ENCODE data around the gene MYLK.
"Not testable (repeated sequence)": the region's sequence is repeated elsewhere in the genome, so short reads cannot be mapped to it uniquely, and the experiment has no call there.

The MYLK gene

DNA sequence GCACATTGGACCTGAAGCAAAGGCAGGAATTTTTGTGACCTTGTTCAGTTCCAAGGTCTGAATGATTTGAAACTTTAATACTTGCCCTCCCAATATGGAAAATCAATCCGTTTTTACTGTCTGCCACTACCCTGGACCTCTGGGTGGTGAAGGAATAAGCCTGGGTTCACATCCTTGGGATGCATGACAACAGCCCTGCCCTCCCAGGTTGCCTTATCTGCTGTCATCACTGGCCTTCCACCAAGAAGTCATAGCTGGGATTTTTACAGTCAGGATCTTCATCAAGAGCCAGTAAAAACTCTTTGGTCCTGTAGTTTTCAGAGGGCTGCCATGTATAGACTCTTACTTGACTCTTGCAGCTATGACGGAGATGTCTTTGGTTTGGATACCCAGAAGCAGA is 128.6 kb downstream of the MYLK start:
- in situ Hi-C loops (cut with MboI; ENCODE audit: low sequenced_read_pairs): no loop called here

DNA sequence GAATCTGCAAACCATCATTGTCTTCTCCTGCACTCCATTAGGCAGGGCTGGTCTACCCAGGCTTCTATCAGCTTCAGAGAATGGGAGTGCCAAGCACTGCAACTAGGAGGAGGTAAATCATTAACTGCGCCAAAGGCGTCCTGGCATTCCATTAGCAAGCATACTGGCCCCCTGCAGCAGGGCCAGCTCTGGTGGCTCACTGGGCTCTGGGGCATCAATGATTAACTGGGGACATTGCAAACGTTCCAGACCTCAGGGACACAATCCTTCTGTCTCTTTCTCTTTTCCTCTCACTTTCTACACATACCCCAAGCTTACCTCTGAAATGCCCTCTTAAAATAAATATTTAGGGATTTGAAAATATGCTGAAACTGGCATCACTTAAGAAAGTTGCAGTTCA is 129.0 kb downstream of the MYLK start:
- in situ Hi-C loops (cut with MboI; ENCODE audit: low sequenced_read_pairs): no loop called here

DNA sequence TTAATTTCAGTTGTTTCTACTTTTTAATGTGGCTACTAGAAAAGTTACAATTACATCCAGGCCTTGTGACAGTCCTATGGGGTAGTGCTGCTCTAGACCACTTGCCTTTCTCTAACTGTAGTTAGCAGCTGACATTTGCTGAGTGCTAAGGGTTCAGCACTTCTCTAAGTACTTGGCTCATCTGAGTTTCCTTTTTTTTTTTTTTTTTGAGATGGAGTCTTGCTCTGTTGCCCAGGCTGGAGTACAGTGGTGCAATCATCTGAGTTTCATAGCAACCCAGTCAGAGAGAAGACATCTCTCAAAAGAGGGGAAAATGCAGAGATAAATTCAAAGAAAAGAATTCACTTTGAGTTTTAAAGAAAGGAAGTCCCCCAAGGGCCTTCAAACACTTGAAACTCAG is 130.8 kb downstream of the MYLK start:
- in situ Hi-C loops (cut with MboI; ENCODE audit: low sequenced_read_pairs): no loop called here

DNA sequence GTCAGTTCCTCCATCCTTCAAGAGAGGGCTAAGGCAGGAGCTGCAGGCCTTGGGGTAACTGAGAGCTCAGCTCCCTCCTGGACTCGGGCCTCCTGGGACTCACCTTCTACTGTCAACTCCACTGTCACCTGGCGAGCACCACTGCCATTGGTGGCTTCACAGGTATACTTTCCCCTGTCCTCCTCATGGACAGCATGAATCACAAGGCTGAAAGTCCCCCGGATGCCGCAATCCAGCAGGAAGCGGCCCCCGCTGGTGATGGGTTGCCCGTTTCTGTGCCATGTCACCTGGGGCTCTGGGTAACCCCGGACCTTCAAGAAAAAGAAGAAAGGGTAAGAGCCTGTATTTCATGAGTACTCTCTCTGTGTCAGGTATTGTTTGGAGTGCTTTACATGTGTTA is 131.9 kb downstream of the MYLK start:
- in situ Hi-C loops (cut with MboI; ENCODE audit: low sequenced_read_pairs): no loop called here

DNA sequence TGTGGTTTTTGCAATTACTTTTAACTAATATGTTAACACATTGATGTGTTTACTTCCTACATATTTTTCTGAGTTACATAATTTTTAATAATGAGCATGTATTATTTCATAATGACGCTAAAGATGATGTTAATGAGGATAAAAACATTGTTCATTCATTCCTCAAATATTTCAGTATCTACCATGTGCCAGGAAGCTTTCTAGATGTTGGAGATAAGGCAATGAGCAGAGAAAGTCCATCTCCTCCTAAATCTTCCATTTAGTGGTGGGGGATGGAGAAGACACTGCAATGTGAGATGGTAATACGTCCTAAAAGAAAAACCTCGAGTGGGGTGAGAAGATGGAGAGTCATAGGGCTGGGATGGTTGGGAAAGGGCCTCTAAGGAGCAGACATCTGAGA is 132.7 kb downstream of the MYLK start:
- in situ Hi-C loops (cut with MboI; ENCODE audit: low sequenced_read_pairs): no loop called here

DNA sequence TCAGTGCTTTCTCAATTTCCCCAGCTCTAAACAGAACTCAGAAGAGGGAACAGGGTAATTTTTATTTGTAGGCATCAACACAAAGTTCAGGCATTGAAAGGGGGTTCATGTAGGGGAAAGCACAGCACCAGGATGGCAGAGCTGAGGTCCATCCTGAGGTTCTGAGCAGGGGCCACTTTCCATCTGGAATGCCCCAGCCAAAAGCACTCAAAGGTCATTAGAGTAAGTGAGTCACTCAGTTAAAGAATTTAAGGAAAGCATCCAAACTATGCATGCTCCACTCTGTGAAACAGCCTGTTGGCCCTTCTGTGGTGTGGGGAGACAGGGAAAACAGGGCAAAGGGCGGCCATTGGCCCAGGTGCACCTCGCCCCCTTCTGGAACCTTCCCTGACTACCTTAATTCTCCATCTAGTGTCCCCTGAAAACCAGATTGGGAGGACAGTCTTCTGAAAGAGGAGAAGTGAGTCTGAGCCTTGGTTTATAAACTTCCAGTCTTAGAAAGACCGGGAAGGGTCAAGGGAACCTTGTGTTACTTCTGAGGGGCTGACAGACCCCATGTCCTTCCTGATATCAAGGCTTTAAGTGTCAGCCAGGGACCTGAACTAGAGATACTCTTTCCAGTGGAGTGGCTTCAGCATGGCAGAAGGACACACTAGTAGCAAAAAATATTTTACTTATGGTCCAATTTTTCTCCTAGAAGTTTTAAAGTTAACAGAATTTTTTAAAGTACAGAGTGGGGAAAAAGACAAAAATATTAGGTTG is 133.3 kb downstream of the MYLK start:
- in situ Hi-C loops (cut with MboI; ENCODE audit: low sequenced_read_pairs): no loop called here

DNA sequence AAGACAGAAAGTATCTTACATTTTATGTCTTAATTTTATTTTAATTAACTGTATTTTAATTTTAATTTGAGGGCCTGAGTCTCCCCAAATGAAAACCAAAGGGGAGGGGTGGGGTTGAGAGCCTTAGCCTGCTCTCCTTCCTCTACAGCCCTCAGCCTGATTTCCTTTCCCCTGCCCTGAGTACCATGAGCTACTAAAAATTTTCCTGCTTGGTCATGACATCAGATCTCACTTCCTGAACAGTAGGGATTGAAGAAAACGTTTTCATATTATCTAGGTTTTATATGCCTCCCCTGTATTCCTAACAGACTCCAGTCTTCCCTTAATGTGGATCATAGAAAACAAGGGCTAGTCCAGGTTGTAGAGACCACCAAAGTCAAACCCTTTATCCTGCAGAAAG is 133.9 kb downstream of the MYLK start:
- in situ Hi-C loops (cut with MboI; ENCODE audit: low sequenced_read_pairs): no loop called here

DNA sequence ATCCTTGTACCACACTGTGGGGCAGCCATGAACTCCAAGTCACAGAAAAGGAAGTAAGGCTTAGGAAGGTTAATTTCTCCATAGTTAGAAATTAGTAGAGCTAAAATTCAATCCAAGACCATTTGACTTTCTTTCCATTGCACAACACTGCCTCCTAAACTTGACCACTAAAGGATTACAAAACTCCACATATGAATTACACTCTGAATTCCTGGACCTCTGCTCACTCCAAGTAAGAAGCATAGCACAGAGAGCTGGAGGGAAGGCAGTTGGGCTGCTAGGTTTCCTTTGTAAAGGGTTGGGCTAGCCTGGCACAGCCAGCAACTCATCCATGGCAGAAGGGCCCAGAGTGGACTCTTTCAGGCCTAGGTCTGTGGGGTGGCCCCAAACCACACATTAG is 134.4 kb downstream of the MYLK start:
- in situ Hi-C loops (cut with MboI; ENCODE audit: low sequenced_read_pairs): no loop called here

DNA sequence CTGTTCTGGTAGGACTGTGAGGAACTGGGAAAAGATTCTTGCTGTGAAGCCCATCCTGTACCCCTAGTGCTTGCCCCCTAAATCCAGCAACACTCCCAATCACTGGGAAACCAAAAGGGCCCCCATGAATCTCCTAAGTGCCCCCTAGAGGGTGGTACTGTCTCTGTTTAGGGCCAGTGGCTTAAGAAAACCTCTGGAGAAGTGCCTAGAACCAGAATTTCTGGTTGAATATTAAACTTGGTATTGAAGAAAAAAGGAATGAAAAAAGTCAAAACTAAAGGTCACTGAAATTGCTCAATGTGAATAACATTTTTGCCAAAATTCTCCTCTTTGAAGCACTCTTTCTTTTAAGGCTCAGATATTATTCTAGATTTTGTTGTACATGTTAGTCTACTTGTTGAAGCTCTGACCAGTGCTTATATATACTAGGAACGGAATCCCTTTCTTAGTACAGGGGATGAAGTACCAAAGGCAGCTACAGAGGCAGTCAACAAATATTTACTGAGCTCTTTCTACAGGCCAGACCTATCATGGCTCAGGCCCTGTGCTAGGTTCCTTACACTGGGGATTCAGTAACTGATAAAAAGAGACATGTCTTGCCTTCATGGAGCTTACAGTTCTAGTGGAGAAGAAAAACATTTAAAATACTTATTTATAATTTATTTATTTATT is 138.8 kb downstream of the MYLK start:
- in situ Hi-C loops (cut with MboI; ENCODE audit: low sequenced_read_pairs): no loop called here

DNA sequence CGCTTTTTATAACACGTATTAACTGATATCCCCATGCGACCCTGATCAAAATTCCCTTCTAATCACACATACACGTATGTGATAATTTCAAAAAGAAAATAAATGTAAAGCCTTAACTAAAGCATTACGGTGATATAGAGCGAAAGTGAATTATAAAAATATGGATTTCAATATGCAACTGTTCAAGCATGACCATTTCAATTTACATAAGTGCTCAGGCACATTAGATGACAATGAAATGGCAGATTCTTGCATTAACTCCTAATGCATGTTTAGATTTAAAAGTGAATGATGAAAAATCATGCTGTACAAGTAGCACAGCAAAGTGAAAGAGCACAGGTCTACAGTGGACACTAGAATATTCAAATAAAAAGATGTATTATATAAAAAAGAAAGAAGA is 140.1 kb downstream of the MYLK start:
- in situ Hi-C loops (cut with MboI; ENCODE audit: low sequenced_read_pairs): no loop called here

DNA sequence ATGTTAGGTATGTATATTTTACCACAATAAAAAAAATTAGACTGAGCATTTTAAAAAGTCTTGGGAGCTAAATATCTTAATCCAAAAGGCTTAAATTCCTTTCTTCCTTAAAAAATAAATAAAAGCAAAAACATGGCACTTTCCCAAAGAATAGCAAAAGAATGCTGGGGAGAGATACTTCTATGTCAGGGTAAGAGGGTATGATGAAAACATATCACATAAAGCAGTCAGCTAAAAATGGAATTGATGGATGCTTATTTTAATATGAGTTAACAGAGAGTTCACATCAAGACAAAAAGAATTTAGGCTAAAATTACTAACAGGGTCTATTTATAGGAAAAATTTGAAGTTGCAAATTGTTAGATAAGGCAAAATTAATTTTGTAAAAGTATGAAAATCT is 141.0 kb downstream of the MYLK start:
- in situ Hi-C loops (cut with MboI; ENCODE audit: low sequenced_read_pairs): no loop called here

DNA sequence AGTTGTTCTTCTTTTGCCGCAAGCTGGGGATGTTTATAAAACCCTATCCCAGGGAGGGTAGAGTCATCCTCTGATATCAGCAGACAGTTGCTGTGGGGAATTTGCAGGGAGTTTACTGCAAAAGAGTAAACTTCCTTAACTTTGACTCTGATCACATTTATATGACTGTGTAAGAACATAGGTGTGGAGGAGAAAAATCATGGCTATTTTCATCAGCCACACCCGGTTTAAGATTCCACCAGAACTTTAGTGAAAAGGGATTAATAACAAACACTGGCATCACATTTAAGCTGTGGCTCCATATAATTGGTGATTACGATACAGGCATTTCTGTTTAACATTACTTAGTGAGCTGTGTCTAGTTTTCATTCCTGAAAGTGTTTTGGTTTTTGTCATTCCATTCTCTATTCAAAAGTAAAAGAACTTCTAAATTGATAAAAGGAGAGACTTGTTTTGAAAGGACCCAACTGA is 143.1 kb downstream of the MYLK start:
- in situ Hi-C loops (cut with MboI; ENCODE audit: low sequenced_read_pairs): no loop called here

DNA sequence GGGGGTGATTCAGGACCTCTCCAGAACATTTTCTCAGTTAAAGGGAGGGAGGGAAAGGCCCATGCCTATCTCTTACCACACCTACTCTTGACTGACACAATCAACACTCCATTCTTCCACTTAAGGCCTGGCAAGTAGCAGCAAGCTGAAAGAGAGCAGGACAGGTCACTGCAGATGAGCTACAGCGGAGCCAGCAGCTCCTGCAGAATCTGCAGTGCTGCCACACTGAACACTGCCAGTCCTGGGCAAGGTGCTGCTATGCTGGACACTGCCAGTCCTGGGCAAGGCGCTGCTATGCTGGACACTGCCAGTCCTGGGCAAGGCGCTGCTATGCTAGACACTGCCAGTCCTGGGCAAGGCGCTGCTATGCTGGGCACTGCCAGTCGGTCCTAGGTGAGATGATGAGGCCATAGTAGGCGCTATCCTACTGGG is 143.7 kb downstream of the MYLK start:
- in situ Hi-C loops (cut with MboI; ENCODE audit: low sequenced_read_pairs): no loop called here

DNA sequence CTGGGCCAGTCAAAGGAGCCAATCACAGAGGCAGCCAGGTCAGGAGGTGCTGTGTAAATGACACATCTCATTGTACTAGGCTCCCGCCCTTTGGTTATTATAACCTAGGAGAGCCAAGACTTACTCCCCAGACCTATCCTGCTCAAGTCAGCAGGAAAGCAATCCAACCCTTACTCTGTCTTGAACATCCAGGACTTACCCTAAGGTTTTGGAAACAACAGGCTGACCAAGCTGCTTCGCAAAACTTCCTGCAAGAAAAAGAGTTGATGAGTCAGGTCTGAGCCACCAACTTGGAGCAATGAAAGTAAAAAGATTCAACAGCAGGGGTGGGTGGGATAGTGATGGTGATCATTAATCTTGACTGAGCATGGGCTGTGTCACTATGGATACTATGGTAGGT is 144.4 kb downstream of the MYLK start:
- in situ Hi-C loops (cut with MboI; ENCODE audit: low sequenced_read_pairs): no loop called here

DNA sequence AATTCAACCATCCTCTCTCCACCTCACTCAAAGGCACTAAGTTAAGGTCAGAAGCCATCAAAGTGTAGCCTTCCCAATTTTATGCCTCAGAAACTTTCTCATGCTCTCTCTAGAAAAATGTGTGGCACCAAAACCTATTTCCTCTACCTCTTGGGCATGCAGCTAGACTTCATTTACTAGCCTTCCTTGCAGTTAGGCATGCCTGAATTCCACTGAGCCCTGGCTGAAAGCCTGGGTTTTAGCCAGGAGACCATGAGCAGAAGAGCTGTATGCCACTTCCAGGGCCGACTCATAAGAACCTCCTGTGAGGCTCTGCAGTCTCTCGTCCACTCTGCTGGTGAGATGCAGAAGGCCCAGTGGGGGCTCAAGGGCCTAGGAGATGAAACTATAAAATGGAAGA is 145.0 kb downstream of the MYLK start:
- in situ Hi-C loops (cut with MboI; ENCODE audit: low sequenced_read_pairs): no loop called here

DNA sequence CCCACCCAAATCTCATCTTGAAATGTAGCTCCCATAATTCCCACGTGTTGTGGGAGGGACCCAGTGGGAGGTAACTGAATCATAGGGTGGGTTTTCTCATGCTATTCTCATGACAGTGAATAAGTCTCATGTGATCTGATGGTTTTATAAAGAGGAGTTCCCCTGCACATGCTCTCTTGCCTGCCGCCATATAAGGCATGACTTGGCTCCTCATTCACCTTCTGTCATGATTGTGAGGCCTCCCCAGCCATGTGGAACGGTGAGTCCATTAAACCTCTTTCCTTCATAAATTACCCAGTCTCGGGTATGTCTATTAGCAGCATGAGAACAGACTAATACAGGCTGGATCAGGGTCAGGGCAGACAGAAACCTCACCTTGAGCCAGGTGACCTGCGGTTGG is 145.6 kb downstream of the MYLK start:
- in situ Hi-C loops (cut with MboI; ENCODE audit: low sequenced_read_pairs): not testable (repeated sequence)

DNA sequence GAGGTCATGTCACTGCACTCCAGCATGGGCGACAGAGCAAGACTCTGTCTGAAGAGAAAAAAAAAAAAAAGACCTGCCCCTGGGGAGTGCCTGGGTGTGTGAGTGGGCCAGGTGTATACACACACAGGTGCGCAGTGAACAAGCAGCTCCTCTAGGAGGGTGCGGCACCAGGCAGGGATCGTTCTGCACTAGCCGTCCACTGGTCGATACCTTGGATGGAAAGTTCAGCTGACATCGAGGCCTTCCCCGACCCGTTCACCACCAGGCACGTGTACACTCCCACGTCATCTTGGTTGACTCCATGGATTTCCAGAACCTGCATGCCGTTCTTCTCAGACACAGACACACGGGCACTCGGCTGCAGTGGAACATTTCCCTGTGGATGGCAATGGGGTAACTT is 147.0 kb downstream of the MYLK start:
- in situ Hi-C loops (cut with MboI; ENCODE audit: low sequenced_read_pairs): no loop called here

DNA sequence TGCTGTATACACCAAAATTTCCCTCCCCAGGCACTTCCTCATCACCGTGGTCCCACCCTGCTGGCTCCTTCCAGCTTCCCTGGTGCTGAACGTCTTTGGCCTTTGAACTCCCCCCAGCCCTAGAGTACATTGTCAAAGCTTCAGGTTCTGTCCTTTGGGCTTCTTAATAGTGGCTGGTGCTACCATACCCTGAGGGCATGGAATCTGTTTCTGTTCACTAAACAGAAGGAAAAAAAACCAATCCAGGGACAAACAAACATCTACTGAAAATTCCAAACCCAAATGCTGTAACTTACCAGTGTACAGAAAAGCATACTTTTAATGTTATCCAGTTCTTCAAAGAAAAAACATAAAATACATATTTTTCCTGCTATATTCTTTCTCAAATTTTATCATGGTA is 148.7 kb downstream of the MYLK start:
- in situ Hi-C loops (cut with MboI; ENCODE audit: low sequenced_read_pairs): no loop called here

DNA sequence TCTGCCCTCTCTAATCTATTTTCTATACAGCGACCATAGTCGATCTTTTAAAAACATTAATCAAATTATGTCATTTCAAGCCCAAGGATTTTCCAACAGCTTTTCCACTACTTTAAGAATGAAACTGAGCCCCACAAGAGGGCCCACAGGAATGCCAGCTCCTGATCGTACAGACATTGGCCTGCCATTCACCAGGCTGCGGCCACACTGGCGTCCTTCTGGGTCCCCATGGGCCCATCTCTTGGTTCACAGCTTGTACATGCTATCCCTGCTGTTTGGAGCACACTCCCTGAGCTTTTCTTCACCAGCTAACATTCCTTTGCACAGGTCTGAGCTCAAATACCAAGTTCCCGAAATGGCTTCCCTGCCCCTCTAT is 149.6 kb downstream of the MYLK start:
- in situ Hi-C loops (cut with MboI; ENCODE audit: low sequenced_read_pairs): no loop called here

DNA sequence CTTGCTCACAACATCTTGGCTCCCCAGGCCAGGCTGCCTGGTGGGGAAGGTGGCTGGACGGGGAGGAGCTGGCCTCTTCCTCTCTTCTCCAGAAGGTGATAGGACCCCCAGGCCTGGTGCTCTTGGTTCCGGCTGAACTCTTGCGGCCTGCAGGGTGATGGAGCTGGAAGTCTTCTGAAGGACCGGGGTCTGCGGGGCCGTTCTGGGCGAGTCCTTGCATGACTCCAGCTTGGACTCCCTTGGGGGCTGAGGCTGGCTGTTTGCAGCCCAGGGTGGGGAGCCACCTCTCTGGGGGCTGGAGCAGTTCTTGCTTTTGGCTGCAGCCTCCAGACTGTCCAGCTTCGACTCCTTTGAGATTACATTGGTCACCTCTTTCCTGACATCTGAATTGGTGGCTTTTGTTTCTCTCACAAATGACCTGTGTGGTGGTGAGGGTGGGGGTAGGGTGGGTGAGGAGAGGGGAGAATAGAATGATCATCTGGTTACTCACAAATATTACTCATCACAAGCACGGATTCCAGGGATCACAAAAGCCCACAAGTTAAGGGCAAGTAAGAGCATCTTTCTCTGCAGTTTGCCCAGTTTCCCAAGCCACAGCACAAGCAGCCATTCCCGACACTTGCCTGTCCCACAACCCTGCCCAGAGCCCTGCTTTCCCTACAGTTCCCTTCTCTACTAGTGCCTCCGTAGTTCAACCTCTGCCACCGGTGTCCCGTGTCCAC is 150.2 kb downstream of the MYLK start:
- in situ Hi-C loops (cut with MboI; ENCODE audit: low sequenced_read_pairs): no loop called here

DNA sequence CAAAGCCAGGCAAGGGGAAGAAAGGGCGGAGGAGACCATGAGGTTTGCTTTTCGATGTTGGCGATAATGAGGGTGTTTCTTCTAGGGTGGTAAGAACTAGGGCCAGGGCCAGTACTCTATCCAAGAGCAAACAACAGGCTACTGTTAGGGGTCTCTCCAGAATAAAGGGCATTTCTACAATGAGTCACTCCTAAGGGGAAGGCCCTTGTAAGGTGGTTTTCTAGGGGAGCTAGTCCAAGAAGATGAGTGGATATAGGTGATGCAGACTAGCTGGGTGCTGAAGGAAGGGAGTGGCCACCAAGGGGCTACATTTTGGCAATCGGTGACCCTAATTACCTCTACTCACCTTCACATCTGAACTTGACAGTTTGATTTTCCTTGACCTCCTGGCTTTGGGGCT is 150.8 kb downstream of the MYLK start:
- in situ Hi-C loops (cut with MboI; ENCODE audit: low sequenced_read_pairs): no loop called here

DNA sequence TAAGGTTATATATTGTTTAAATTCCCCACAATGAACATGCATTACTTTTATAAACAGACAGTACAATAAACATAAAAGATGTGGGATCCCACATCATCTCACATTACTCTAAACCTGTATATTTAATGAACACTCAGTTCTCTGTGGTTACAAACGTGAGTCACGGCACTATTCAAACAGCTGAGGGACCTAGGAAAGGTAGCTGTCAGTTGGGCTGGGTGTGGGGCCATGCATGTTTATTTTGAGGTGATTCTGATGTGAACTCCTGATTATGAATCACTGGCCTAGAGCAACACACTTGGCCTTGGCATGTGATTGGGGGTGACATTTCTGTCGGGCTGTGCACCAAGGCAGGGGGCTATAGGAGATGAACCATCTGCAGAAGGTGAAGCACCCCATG is 151.7 kb downstream of the MYLK start:
- in situ Hi-C loops (cut with MboI; ENCODE audit: low sequenced_read_pairs): no loop called here

Measured in HL-60/S4 (cell line).